ENCODE measurements around the gene SLC16A9. TPM values are rescaled to one million over a fixed set of nuclear protein-coding genes. Genes with fewer than 3 reads are reported as not detected.
"Not testable (repeated sequence)": the region's sequence is repeated elsewhere in the genome, so short reads cannot be mapped to it uniquely, and the experiment has no call there.

Gene SLC16A9
- total and polyA plus RNA-seq, 5 donors from 2014 or later = 0.29 to 0.42 TPM; not detected in 3

- Mint-ChIP-seq H3K9me3 (peaks cover 0 to 10% (median 1%) of the 10 kb centered on the region in 7 donors), H3K4me1 (peaks cover 0 to 8% (median 5%) of the 10 kb centered on the region in 4 donors), H3K27ac (peak overlapping the region in 1 of 3 donors; percentile 26), H3K36me3 (no peaks in the 10 kb centered on the region), H3K4me3 (no peak overlapping the region), H3K27me3 (peaks cover 4% of the 10 kb centered on the region)
- Histone ChIP-seq H3K4me1 (ENCODE audit: control insufficient read depth, insufficient read depth, low read length, poor library complexity, severe bottlenecking) (no peaks in the 10 kb centered on the region), H3K9me3 (ENCODE audit: control insufficient read depth in 2 of 2, low read length in 2 of 2) (peaks cover 5 to 9% of the 10 kb centered on the region in 2 experiments), H3K27ac (ENCODE audit: insufficient read depth, low read length, poor library complexity, severe bottlenecking) (no peak overlapping the region), H3K27me3 (ENCODE audit: control insufficient read depth, insufficient read depth, low read length) (peaks cover 3% of the 10 kb centered on the region), H3K36me3 (ENCODE audit: control insufficient read depth, insufficient read depth, low read length) (no peaks in the 10 kb centered on the region), H3K4me3 (ENCODE audit: low read depth, low read length) (no peak overlapping the region)
- DNase-seq (no peak), ATAC-seq (ENCODE audit: low read depth in 2 of 2) (no peak)
Observed at GRCh38 chr10:59649606-59650346, 59.9 kb downstream of the SLC16A9 start.

GRCh38 chr10:59648711-59649201, 60.9 kb downstream of the SLC16A9 start:
- no peak overlapping the region for H3K4me3 ChIP-seq (ENCODE audit: low read depth, low read length)
- peaks cover 3% of the 10 kb centered on the region for H3K27me3 ChIP-seq (ENCODE audit: control insufficient read depth, insufficient read depth, low read length)
- H3K4me3 Mint-ChIP-seq = no peak overlapping the region
- peaks cover 0 to 16% (median 0%) of the 10 kb centered on the region in 7 donors for H3K9me3 Mint-ChIP-seq
- H3K36me3 ChIP-seq (ENCODE audit: control insufficient read depth, insufficient read depth, low read length) = no peaks in the 10 kb centered on the region
- H3K27me3 Mint-ChIP-seq = peaks cover 4% of the 10 kb centered on the region
- ATAC-seq (ENCODE audit: low read depth in 2 of 2) = no peak
- H3K4me1 Mint-ChIP-seq = peaks cover 0 to 2% (median under 1%) of the 10 kb centered on the region in 4 donors
- H3K4me1 ChIP-seq (ENCODE audit: control insufficient read depth, insufficient read depth, low read length, poor library complexity, severe bottlenecking) = no peaks in the 10 kb centered on the region
- H3K9me3 ChIP-seq (ENCODE audit: control insufficient read depth in 2 of 2, low read length in 2 of 2) = peaks cover 5 to 9% of the 10 kb centered on the region in 2 experiments
- H3K27ac ChIP-seq (ENCODE audit: insufficient read depth, low read length, poor library complexity, severe bottlenecking) = no peak overlapping the region
- no peak overlapping the region for H3K27ac Mint-ChIP-seq
- DNase-seq = no peak
- no peaks in the 10 kb centered on the region for H3K36me3 Mint-ChIP-seq

DNA sequence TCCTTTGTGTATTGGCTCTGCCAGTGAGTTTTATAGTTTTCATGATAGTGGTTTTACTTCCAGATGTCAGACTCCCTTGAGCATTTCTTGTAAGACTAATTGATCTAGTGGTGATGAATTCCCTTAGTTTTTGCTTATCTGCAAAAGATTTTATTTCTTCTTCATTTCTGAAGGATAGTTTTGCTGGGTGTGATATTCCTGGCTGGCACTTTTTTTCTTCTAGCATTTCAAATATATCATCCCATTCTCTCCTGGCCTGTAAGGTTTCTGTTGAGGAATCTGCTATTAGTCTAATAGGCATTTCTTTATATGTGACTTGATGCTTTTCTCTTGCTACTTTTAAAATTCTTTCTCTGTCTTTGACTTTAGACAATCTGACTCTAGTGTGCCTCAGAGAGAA, 64.8 kb downstream of the SLC16A9 start:
- no peak overlapping the region for H3K4me3 Mint-ChIP-seq
- ATAC-seq (ENCODE audit: low read depth in 2 of 2) = no peak
- H3K27me3 Mint-ChIP-seq = peaks cover 8% of the 10 kb centered on the region
- no peaks in the 10 kb centered on the region for H3K4me1 ChIP-seq (ENCODE audit: control insufficient read depth, insufficient read depth, low read length, poor library complexity, severe bottlenecking)
- H3K4me3 ChIP-seq (ENCODE audit: low read depth, low read length) = no peak overlapping the region
- peaks cover 3% of the 10 kb centered on the region for H3K27me3 ChIP-seq (ENCODE audit: control insufficient read depth, insufficient read depth, low read length)
- no peak overlapping the region for H3K27ac ChIP-seq (ENCODE audit: insufficient read depth, low read length, poor library complexity, severe bottlenecking)
- H3K36me3 Mint-ChIP-seq = no peaks in the 10 kb centered on the region
- H3K9me3 Mint-ChIP-seq = peaks cover 0 to 16% (median 0%) of the 10 kb centered on the region in 7 donors
- H3K36me3 ChIP-seq (ENCODE audit: control insufficient read depth, insufficient read depth, low read length) = no peaks in the 10 kb centered on the region
- H3K27ac Mint-ChIP-seq = no peak overlapping the region
- peaks cover 5 to 9% of the 10 kb centered on the region in 2 experiments for H3K9me3 ChIP-seq (ENCODE audit: control insufficient read depth in 2 of 2, low read length in 2 of 2)
- no peak for DNase-seq
- H3K4me1 Mint-ChIP-seq = no peaks in the 10 kb centered on the region

GRCh38 chr10:59641688-59642087, 68.0 kb downstream of the SLC16A9 start:
- H3K36me3 Mint-ChIP-seq, H3K27ac Mint-ChIP-seq: not testable (repeated sequence)

GRCh38 chr10:59635502-59636290, 74.0 kb downstream of the SLC16A9 start:
- H3K27ac Mint-ChIP-seq = no peak overlapping the region
- no peaks in the 10 kb centered on the region for H3K36me3 ChIP-seq (ENCODE audit: control insufficient read depth, insufficient read depth, low read length)
- H3K4me3 Mint-ChIP-seq = no peak overlapping the region
- no peaks in the 10 kb centered on the region for H3K9me3 ChIP-seq (ENCODE audit: control insufficient read depth in 2 of 2, low read length in 2 of 2)
- no peaks in the 10 kb centered on the region for H3K36me3 Mint-ChIP-seq
- no peaks in the 10 kb centered on the region for H3K4me1 Mint-ChIP-seq
- peaks cover 12% of the 10 kb centered on the region for H3K27me3 Mint-ChIP-seq
- H3K27me3 ChIP-seq (ENCODE audit: control insufficient read depth, insufficient read depth, low read length) = peaks cover 5% of the 10 kb centered on the region
- H3K4me1 ChIP-seq (ENCODE audit: control insufficient read depth, insufficient read depth, low read length, poor library complexity, severe bottlenecking) = no peaks in the 10 kb centered on the region
- H3K9me3 Mint-ChIP-seq = peaks cover 0 to 4% (median 0%) of the 10 kb centered on the region in 7 donors
- no peak for DNase-seq
- no peak for ATAC-seq (ENCODE audit: low read depth in 2 of 2)
- H3K27ac ChIP-seq (ENCODE audit: insufficient read depth, low read length, poor library complexity, severe bottlenecking) = no peak overlapping the region
- H3K4me3 ChIP-seq (ENCODE audit: low read depth, low read length) = no peak overlapping the region

More at GRCh38 chr10:59641688-59642087, 68.0 kb downstream of the SLC16A9 start:
- not testable (repeated sequence) for ATAC-seq (ENCODE audit: low read depth in 2 of 2); H3K27ac ChIP-seq (ENCODE audit: insufficient read depth, low read length, poor library complexity, severe bottlenecking); H3K9me3 ChIP-seq (ENCODE audit: control insufficient read depth in 2 of 2, low read length in 2 of 2); H3K4me3 ChIP-seq (ENCODE audit: low read depth, low read length); H3K4me1 Mint-ChIP-seq; DNase-seq; H3K4me1 ChIP-seq (ENCODE audit: control insufficient read depth, insufficient read depth, low read length, poor library complexity, severe bottlenecking); H3K36me3 ChIP-seq (ENCODE audit: control insufficient read depth, insufficient read depth, low read length); H3K27me3 ChIP-seq (ENCODE audit: control insufficient read depth, insufficient read depth, low read length); H3K4me3 Mint-ChIP-seq
- H3K9me3 Mint-ChIP-seq = peaks cover 0 to 16% (median 1%) of the 10 kb centered on the region in 7 donors
- H3K27me3 Mint-ChIP-seq = peaks cover 12% of the 10 kb centered on the region

GRCh38 chr10:59634102-59634501, 75.5 kb downstream of the SLC16A9 start:
- DNase-seq (no peak), ATAC-seq (ENCODE audit: low read depth in 2 of 2) (no peak)
- Histone ChIP-seq H3K27ac (ENCODE audit: insufficient read depth, low read length, poor library complexity, severe bottlenecking) (no peak overlapping the region), H3K4me3 (ENCODE audit: low read depth, low read length) (no peak overlapping the region), H3K27me3 (ENCODE audit: control insufficient read depth, insufficient read depth, low read length) (peaks cover 7% of the 10 kb centered on the region), H3K4me1 (ENCODE audit: control insufficient read depth, insufficient read depth, low read length, poor library complexity, severe bottlenecking) (no peaks in the 10 kb centered on the region), H3K36me3 (ENCODE audit: control insufficient read depth, insufficient read depth, low read length) (no peaks in the 10 kb centered on the region), H3K9me3 (ENCODE audit: control insufficient read depth in 2 of 2, low read length in 2 of 2) (no peaks in the 10 kb centered on the region)
- Mint-ChIP-seq H3K36me3 (no peaks in the 10 kb centered on the region), H3K9me3 (peaks cover 0 to 4% (median 0%) of the 10 kb centered on the region in 7 donors), H3K4me1 (no peaks in the 10 kb centered on the region), H3K27me3 (peaks cover 20% of the 10 kb centered on the region), H3K4me3 (no peak overlapping the region), H3K27ac (no peak overlapping the region)

DNA sequence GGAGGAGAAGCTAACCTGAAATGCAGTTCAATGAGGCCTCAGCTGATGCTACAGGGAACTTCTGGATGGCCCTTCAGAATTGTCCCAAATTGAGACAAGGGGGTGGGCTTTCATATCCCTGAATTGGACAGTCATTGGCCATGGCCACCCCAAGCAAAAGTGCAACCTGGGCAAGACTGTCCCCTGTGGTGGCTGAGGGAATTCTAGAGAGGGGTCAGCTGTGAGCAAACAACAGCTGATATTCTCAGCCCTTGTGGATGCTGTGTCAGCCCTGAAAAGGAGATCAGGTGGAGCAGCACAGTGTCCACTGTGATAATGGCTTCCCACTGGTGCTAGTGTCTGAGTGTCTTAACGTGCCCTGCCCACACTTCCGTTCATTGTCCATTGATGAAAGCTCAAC, 76.6 kb downstream of the SLC16A9 start:
- H3K36me3 ChIP-seq (ENCODE audit: control insufficient read depth, insufficient read depth, low read length) = no peaks in the 10 kb centered on the region
- Mint-ChIP-seq H3K36me3 (no peaks in the 10 kb centered on the region), H3K4me3 (no peak overlapping the region), H3K9me3 (peaks cover 0 to 4% (median 0%) of the 10 kb centered on the region in 7 donors), H3K4me1 (no peaks in the 10 kb centered on the region), H3K27me3 (peaks cover 22% of the 10 kb centered on the region), H3K27ac (no peak overlapping the region)
- H3K9me3 ChIP-seq (ENCODE audit: control insufficient read depth in 2 of 2, low read length in 2 of 2) = no peaks in the 10 kb centered on the region
- H3K4me3 ChIP-seq (ENCODE audit: low read depth, low read length) = no peak overlapping the region
- H3K4me1 ChIP-seq (ENCODE audit: control insufficient read depth, insufficient read depth, low read length, poor library complexity, severe bottlenecking) = no peaks in the 10 kb centered on the region
- DNase-seq = no peak
- peaks cover 7% of the 10 kb centered on the region for H3K27me3 ChIP-seq (ENCODE audit: control insufficient read depth, insufficient read depth, low read length)
- H3K27ac ChIP-seq (ENCODE audit: insufficient read depth, low read length, poor library complexity, severe bottlenecking) = no peak overlapping the region
- ATAC-seq (ENCODE audit: low read depth in 2 of 2) = peak in 1 of 2 donors; percentile 20

Measured in CD4-positive, CD25-positive, alpha-beta regulatory T cell (primary cell).